Glomerular visceral epithelial cell (primary cell): ENCODE measurements around the gene TAS1R2.
"Not testable (repeated sequence)": the region's sequence is repeated elsewhere in the genome, so short reads cannot be mapped to it uniquely, and the experiment has no call there.

ENCODE experiments used
- DNase-seq: peaks from one replicate; pipeline ENCODE4 v3.0.0-alpha.2; 2016; ENCODE audit errors: extremely low spot score

The TAS1R2 gene

DNA sequence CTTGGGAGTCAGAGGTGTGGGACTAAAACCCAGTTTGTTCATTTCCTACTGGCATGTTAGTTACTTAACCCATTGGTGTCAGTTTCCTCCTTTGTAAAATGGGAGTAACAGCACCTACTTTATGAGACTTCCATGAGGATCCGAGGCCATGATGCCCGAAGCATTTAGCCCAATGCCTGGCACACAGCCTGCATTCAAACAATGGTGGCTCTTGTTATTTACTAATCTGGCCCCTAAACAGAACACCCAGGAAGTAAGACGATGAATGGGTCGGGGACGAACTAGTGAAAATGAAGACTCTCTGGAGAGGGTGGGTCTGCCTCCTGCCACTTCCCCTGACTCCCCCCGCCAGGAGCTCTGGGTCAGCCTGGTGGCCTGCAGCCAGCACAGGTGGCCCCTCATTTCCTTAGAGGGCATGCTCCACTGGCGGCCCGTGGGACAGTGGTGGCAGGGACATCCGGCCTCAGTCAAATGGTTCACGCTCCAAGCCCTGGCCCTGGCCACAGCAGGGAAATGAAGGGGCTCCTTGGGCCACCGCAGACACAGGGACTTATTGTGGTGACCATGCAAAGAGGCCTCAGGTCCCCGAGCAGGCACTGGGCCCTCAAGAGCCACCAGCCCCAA lies 9.5 kb upstream of the TAS1R2 start:
- DNase-seq: no peak

DNA sequence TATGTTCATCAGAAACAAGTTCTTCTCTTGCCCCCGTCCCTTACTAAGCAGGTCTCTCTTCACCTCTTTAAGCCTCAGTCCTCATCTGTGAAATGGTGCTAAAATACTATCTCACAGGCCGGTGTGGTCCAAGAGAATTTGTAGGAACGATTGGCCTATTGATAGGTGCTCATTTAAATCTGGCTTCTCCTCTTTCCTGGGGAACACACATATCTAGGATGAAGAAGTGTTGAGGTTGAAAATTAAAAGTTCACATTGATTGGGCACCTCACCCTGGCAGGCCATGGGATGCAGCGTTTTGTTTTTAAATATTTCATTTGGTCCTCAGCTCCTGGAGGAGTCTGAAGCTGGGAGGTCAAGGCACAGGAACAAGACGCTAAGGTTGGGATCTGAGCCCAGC lies 8.9 kb upstream of the TAS1R2 start:
- no peak for DNase-seq

- DNase-seq: no peak
These were observed 7.4 kb upstream of the TAS1R2 start for GRCh38 chr1:18866846-18867245.

DNA sequence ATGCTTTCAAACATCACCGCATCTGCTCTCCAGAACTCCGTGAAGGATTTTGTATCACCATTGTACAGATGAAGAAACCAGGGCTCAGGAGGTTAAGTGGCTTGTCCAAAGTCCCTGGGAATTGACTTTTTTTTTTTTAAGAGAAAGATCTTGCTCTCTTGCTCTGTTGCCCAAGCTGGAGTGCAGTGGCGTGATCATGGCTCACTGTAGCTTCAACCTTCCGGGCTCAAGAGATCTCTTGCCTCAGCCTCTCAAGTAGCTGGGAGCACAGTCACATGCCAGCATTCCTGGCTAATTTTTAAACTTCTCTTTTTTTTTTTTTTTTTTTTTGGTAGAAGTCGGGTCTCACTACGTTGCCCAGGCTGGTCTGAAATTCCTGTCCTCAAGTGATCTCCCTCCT lies 6.9 kb upstream of the TAS1R2 start:
- no peak for DNase-seq

- no peak for DNase-seq
These were observed 5.7 kb upstream of the TAS1R2 start for GRCh38 chr1:18865176-18865575.

- no peak for DNase-seq
These were observed 2.1 kb upstream of the TAS1R2 start for GRCh38 chr1:18861590-18861989.

GRCh38 chr1:18861082-18861481 lies 1.6 kb upstream of the TAS1R2 start:
- DNase-seq: no peak

DNA sequence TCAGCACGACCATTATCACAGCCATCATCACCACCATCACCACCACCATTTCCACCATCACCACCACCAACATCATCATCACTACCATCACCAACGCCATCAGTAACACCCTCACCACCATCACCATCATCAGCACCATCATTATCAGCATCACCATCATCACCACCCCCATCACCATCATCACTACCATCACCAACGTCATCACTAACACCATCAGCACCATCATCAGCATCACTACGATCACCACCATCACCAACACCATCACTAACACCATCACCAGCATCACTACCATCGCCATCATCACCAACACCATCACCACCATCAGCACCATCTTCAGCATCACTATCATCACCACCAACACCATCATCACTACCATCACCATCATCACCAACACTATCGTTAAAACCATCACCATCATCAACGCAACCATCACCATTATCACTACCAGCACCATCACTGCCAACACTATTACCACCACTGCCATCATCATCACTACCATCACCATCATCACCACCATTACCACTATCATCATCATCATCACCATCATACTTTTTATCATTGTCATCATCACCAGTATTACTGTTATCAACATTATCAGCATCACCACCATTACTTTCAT lies 1.3 kb downstream of the TAS1R2 start:
- no peak for DNase-seq

GRCh38 chr1:18856435-18856834 lies 3.0 kb downstream of the TAS1R2 start:
- DNase-seq: no peak

DNA sequence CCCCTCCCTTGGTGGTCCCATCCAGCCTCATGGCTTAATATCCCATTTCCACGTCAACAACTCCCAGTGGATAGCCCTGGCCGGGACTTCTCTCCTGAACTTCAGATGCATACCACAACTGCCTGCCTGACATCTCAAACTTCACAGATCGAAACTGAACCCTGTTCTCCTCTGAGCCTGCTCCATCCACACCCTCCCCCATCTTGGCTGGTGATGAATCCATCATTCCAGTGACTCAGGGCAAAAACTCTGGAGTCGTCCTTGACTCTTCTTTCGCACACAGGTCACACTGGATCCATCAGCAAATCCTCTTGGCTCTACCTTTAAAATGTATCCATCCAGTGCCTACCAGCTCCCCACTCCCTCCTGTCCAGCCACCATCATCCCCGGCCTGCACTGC lies 3.9 kb downstream of the TAS1R2 start:
- no peak for DNase-seq

GRCh38 chr1:18854331-18855025 lies 5.0 kb downstream of the TAS1R2 start:
- no peak for DNase-seq

- DNase-seq: no peak
These were observed 7.0 kb downstream of the TAS1R2 start for GRCh38 chr1:18852501-18852900.

- DNase-seq: no peak
These were observed 10.2 kb downstream of the TAS1R2 start for GRCh38 chr1:18849261-18849711.

DNA sequence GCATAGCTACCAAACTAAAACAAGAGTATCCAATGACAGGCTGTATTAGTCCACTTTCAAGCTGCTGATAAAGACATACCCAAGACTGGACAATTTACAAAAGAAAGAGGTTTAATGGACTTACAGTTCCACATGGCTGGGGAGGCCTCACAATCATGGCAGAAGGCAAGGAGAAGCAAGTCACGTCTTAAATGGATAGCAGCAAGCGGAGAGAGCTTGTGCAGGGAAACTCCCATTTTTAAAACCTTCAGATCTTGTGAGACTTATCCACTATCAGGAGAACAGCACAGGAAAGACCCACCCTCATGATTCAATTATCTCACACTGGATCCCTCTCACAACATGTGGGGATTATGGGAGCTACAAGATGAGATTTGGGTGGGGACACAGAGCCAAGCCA lies 11.7 kb downstream of the TAS1R2 start:
- not testable (repeated sequence) for DNase-seq

- DNase-seq: no peak
These were observed 19.3 kb downstream of the TAS1R2 start for GRCh38 chr1:18840145-18840544.

DNA sequence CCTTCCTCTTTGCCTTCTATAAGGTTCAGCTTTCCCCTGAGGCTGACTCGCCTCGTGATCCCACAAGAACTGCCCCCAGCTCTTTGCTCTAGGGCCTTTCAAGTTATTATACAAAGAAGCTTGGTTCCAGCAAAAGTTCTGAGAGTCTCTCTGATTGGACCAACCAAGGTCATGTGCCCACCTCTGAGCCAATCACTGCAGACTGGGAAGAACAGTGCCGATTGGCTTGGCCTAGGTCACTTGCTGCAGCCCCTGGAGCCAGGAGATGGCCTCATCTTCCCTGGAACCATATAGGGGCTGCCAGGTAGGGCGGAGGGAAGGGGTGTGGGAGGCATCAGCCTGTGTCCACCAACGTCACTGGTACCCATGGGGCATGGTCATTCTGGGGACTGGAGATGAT lies 22.8 kb downstream of the TAS1R2 start:
- no peak for DNase-seq

GRCh38 chr1:18832319-18832718 lies 27.1 kb downstream of the TAS1R2 start:
- not testable (repeated sequence) for DNase-seq

DNA sequence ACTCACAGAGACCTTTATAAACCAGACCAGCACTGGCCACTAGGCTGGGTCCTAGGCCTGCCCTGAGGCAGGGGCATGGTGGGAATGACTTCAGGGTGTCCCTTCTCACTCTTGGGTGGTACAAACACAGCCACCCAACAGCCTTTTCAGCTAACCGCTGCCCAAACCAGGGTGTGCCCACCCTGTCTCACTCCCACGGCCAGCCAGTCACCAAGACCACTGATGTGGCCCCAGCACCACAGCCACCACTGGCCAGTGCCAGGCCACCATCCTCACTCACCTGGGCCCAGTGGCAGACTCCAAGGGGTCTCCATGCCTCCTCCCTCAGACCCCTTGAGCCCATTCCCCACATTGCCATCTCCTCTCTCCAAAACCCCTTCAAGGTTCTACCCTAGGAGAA lies 27.8 kb downstream of the TAS1R2 start:
- DNase-seq: no peak

DNA sequence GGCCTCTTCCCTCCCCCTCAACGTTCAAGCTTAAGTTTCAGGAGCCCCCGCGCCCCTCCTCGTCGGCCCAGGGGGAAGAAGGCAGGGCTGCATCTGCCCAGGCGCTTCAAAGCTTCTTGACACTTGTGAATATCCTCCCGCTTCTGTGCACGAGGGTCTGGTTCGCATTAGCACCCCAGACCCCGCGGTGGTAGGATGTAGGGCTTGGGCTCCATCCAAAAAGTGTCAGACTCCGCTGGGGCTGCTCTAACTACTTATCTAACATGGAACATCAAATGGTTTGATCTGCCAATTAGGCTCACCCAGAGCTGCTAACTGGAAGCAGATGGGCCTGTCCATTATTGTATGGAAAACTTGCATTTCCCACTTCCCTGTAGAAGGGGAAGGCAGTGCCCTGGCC lies 28.9 kb downstream of the TAS1R2 start:
- no peak for DNase-seq

DNA sequence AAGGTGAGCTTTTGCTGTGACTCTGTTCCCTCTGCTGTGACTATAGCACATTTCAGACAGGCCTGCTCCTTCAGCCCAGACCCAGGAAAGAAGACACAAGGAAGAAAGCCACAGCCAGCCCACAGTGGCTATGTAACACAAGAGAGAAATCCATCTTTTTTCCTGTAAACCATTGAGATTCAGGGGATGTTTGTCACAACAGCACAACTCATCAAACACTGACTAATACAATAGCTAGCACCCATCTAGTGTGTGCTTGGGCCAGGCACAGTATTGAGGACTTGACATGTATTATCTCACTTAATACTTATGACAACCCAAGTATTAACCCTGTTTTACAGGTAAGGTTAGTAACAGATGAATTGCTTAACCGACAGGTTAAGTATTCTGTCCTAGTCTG lies 29.8 kb downstream of the TAS1R2 start:
- DNase-seq: no peak

DNA sequence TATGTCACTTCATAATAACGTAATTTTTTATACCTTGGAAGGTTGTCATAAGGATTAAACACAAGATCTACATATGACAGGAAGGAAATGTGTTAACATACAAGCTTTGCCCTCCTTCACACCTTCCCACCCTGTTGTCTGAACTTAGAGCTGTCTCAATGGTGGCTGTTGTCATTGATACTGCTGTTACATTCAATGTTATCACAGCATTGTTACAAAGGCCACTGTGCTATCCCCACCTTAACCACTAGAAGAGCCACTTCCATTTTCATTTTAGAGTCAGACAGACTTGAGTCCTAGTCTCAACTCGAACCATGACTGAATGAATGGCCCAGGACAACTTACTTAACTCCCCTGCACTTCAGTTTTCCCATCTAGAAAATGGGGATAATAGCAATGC lies 31.2 kb downstream of the TAS1R2 start:
- no peak for DNase-seq

- no peak for DNase-seq
These were observed 36.0 kb downstream of the TAS1R2 start for GRCh38 chr1:18823438-18823837.
